ENCODE results near the gene RNF217. TPM values are rescaled to one million over a fixed set of nuclear protein-coding genes. Genes with fewer than 3 reads are reported as not detected.
A peak's percentile ranks its signal among the peaks of the same experiment; 100 is the strongest.

RNF217 gene
- polyA plus RNA-seq, 1 donor: 21.2 TPM

DNA sequence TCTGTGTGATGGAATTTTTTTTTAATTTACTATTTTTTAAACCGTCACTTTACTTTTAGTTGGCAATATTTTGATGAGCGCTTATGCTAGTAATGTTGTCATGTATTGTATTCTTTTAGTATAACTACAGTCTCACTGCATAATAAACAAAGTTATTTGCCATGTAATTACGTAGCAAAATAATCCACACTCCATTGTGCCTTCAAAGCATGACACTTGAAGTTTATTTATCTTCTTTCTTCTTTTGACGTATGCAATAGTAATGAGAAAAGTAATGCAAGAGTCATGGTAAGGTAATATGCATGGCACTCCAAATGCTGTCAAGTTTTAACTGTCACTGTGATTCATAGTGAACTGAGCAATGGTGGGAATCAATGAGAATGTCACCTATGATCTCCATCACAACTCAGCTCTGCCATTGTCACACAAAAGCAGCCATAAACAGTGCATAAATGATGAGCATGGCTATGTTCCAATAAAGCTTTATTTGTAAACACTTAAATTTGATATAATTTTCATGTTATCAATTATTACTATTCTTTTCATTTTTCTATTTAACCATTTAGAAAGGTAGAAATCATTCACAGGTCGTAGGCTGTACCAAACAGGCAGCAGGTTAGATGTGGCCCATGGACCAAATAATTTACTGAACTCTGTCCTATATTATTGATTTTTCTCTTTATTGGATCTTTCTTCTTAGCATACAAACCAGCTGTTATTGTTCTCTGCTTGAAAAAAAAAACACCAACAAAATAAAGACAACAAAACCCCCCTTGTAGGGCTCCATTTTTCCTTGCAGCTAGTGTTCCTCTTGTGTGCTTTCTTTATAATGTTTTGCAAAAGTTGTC is 27.1 kb downstream of the RNF217 start:
- DNase-seq: no peak

DNA sequence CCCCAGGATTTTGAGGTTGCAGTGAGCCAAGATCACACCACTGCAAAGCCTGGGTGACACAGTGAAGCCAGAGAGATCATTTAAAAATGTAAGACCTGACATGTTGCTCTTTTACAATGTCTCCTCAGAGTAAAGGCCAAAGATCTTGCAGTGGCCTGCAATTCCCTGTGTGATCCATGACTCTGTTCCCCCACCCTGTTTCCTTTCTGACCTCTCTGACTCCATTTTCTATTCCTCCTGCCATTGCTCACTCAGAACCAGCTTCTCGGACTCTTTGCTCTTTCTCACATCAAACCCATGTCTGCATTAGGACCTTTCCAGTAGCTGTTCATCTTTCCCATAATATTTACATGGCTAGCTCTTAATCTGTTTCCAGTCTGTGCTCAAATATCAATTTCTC is 28.8 kb downstream of the RNF217 start:
- DNase-seq: no peak

DNA sequence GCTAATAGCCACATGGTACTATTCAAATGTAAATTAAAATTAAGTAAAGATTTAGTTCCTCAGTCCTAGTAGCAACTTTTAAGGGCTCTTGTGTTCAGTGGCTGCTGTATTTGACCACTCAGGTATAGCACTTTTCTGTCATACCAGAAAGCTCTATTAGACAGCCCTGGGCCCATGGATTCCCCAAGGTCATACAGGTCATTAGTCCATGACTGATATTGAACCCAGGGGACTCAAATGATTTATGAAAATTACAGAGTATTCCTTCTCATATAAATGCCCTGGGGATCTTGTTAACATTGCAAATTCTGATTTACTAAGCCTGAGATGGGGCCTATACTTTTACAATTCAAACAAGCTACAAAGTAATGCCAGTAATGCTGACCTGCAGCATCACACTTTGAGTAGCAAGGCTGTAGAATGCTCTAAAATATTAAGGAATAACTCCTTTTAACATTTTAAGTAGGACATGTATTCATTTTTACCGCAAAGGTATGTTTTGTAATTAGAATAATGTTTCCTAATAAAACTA is 29.6 kb downstream of the RNF217 start:
- DNase-seq: no peak

DNA sequence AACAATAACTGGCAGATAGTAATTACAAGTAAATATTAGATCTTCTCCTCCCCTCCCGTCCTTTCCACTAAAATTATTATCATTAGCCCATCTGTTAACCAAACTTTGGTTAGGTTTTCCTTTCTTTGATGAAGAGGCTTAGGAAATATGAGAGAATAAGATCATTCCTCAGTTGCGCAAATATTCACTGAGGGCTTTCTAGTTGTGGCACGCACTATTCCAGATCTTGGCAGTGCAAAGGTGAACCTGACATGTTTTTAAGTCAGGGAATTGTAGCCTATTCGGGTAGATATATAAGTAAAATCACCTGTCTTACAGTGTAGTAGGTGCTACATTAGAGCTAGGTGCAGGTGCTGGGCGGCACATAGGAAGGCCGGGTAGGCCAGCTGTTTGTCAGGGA is 31.1 kb downstream of the RNF217 start:
- DNase-seq: no peak

DNA sequence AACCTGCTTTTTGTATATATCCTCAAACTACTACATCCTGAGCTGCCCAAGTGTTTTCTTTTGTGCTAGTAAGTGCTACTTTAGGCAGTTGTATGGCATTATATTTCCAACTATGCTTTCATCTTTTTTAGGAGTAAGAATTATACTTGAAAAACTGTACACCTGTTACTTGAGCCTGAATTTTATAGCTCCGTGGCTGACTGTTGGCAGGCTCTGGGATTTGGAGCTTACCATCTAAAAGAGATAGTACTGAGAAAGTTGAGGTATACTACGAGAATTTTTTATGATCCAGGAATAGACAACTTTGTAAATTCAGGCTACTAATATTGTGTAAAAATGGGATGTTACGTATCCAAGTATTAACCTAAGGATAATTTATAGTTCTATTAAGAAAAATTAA is 32.4 kb downstream of the RNF217 start:
- no peak for DNase-seq

DNA sequence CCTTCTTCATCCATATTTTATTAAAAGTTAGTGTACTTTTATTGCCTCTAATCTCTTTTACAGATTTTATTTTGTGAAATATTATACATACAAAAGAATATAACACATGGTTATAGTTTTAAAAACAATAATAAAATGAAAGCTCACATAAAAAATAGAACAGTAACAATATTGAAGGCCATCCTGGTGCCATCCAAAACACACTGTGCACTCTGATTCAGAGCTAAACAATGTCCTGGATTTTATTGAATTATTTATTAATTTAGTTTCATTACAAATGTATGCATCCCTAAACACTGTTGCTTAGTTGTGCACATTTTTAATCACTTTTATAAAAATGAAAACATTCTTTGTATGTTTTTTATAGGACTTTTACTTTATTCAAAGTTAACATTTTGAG is 32.9 kb downstream of the RNF217 start:
- DNase-seq: no peak

DNA sequence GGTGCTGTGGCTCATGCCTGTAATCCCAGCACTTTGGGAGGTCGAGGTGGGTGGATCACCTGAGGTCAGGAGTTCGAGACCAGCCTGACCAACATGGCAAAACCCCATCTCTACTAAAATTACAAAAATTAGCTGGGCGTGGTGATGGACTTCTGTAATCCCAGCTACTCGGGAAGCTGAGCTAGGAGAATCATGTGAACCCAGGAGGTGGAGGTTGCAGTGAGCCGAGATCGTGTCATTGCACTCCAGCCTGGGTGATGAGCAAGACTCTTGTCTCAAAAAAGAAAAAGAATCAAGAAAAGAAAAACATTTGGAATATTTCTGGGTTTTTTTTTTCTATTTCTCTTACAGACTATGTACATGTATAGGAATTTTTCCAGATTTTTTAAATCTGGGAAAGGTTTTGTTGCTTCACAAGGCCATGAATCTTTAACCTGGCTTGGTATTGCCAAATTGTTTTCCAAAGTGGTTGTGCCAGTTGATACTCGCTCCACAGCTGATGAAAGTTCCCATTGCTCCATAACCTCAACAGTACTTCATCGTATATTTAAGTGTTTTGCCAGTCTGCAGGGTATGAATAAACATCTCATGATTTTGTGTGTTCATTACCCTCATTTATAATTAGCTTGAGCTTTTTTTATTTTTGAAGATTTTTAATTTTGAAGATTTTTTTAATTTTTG is 33.5 kb downstream of the RNF217 start:
- no peak for DNase-seq

DNA sequence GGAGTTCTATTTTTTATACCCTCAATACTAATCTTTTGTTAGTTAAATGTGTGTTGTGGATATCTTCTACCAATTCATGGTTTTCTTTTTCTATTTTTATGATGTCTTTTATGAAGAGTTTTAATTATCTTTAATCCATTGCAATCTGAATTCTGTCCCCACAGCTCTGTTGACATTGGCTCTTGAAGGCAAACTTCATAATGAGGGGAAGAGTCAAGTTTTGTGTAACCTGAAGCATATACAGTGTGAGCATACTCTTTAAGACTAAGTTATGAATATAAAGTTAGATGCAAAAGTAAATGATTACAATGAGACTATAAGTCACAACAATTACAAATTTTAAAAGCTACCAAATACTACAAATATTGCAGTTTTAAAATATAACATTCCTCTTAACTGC is 34.2 kb downstream of the RNF217 start:
- DNase-seq: no peak

DNA sequence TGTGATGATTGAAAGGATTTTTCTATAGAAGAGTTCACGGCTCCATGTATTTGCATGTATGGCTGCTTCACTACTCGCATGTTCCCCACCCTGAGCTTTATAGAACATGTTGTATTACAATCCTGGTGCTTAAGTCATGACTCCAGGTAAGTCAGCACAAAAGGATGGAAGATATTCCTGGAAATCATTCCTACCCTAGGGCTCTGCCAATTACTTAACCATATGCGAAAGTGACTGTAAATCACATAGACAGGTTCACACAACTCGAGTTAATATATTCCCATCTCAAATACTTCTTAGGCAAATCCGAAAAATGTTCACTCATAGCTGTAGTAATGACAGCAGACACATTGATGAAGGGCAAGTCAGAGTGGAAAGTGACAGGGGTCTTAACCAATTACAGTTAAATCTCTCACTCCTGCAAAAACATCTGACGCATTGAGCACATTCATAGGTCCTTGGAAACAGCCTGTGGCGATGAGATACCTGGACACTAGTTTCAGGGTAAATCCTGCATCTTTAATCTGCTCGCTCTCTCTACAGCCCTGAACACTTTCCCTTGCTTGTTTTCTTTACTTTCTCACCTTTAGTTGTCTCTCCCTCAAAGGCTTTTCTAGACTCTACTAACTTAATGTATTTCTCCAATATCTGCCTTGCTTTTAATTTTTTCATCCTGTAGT is 35.1 kb downstream of the RNF217 start:
- no peak for DNase-seq

DNA sequence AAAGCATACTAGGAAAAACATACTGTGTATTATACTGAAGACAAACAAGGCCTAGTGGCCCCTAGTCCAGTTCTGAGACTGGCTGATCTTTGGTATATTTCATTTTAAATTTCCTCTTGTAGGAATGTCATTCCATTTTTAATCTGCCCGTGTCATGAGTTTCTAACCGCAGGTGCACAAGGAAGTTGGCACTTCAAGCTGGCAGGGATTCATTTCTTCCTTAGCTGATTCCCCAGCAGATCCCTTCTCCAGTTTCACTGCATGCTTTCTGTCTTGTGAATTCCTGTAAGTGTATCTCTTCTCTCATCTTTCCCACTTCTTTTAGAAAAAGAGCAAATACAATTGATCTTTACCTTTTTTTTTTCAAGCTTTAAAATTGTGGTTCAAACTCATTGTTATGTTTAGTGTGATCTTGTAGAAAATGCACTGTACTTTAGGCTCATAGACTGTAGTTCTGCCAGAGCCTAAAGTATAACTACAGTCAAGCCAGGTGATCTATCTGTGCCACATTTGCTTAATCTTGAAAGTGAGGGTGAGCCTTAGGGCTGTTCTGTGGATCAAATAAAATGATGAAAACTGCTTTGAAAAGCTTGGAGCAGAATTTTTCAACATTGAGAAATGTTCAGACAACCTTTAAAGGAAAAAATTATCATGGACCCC is 37.0 kb downstream of the RNF217 start:
- DNase-seq: no peak

DNA sequence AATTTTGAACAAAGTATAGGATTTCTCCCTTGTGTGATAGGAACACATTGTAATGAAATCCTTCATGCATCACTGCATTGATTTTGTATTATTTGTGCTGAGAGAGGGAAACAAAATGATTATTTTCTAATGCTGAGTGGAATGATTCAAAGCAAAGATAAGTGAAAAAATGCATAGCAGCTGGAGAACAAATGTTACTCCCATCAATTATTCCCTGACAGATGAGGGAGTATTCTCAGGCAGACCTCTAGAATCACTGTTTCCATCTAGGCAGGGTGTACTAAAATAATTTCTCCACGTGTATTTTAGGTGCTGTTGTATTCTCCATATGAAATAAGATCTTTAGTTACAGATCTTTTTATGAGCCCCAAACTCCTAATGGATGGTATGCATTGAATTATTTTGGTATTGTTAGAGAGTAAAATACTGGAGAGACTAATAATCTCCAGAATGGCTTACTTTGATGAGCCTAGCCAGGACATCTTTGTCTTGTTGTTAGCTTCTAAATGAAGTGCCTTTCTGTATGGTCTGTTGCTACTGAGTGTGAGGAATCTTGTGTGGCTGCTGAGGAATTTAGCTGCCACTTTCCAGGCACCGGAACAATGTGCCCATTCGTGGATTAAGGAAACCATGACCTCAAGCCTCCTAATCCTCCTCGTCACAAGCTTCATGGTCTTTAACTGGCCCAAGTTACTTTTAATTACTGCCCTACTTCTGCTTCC is 39.6 kb downstream of the RNF217 start:
- DNase-seq: peak; percentile 24

DNA sequence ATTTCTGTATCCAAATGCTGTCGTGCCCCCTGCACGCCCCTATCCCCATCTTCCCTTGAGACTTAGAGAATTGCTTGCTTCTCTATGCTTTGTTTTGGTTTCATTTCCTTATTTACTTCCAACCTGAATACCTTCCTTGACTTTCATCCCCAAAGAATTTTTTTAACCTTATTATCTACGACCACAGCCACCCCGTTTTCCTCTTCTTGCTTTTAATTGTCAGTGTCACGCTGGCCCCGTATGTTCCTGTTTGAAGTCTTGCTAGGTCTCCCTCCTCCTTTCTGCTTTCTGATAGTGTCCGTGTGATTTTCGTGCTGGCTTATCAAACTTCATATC is 40.1 kb downstream of the RNF217 start:
- DNase-seq: no peak

DNA sequence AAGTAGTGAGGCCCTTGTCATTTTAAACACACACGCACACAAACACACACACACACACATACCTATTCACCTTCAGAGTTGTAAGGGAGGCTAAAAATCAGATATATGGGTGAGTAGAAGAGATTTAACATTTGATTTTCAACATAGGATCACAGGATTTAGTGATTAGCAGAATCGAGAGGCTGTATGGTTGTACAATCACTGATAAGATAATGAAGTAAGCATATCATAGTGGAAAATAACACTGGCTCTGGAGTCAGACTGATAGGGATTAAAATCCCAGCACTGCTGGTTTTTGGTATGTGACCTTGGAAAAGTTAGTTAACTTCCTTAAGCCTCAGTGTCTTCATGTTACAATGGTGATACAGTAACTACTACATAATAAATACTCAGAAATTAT is 40.8 kb downstream of the RNF217 start:
- DNase-seq: no peak

DNA sequence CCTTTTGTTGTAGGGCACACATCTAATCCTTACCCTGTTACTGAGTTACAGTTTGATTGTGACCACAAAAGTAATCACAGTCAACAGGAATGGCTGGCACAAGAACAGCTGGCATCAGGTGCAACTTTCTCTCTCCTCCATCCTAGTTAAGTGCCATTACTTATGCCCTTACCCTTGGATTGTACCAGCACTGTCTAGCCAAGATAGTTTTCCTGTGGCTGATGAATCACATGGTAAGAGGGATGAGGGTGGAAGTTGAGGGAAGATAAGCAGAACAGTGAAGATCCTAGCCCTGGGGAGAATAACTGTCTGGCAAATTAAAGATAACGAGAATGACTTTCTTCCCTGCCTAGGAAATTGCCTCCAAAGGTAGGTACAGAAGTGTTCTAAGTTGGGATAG is 42.0 kb downstream of the RNF217 start:
- no peak for DNase-seq

DNA sequence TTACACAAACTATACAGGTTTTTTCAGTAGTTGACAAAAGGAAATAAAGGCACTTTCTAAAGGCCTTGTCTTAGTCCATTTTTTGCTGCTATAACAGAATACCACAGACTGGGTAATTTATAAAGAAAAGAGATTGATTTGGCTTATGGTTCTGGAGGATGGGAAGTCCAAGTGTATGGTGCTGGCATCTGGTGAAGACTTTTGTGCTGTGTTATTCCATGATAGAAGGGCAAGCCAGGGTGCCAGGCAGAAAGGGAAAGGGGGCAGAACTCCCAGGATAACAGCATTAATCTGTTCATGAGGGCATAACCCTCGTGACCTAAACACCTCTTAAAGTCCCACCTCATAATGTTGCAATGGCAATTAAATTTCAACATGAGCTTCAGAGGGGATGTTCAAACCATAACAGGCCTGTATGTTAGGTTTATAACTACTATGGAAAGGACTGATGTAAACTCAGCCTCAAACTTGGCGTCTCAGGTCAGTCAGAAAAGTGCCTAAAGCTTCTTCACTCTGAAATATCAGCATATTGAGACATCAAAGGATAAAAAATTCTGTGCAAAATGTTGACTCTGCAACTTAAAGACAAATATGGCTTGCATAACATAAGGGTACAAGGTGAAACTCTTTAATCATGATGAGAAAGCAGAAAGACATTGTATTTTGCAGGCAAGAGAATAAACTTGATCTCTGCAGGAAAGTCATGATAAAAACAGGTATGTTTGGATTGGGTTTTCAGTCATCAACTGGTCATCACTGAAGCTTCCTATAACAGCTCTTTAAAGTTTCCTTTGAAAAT is 42.8 kb downstream of the RNF217 start:
- no peak for DNase-seq

DNA sequence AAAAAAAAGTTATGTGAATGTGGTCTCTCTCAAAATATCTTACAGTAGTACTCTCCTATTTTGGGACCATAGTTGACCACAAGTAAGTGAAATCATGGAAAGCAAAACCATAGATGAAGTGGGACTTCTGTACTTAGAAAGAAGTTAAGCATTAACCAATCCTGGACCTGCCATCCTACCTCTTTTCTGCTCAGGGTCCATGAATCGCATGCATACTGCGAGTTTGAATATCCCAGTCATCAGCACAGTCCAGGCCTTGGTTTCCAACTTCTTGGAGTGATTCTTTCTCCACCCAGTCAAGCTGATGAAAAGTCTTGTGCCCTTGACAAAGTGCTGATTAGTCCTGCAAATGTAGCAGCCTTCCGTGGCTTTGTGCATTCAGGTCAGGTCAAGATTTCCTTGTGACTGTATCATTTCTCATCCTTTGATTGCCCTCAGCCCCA is 46.0 kb downstream of the RNF217 start:
- no peak for DNase-seq

DNA sequence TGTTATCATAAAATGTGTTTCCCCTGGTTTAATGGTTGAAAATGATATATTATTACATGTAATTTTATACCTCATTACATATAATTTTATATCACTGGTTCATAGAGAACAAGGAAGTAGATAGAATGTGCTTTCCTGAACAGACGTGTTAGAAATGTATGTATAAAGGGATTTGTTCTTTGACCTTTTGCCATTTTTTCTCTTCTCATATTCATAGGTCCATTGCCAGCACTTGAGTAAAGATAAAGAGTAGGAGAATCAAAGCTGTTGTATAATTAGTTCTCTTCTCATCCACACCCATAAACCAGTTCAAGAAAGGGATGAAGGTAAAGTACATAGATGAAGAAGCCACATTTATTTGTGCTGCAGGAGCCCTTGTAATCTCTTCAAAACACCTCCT is 46.7 kb downstream of the RNF217 start:
- no peak for DNase-seq

DNA sequence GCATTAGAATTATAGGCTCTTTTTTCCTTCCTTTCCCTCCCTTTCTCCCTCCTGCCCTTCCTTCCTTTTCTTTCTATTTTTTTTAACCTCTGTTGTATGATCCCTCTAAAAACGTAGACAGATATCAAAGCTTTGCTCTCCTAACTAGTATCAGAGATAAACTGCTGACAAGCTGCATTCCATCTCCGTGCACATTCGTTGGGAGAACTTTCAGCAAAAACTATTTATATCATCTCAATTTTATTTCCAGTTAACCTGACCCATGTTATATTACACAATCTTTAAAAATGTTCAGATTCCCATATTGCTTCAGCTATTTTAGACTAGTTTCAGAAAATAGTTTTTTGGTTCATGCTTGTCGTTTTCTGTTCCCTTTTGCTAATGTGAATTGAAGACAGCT is 47.3 kb downstream of the RNF217 start:
- no peak for DNase-seq

DNA sequence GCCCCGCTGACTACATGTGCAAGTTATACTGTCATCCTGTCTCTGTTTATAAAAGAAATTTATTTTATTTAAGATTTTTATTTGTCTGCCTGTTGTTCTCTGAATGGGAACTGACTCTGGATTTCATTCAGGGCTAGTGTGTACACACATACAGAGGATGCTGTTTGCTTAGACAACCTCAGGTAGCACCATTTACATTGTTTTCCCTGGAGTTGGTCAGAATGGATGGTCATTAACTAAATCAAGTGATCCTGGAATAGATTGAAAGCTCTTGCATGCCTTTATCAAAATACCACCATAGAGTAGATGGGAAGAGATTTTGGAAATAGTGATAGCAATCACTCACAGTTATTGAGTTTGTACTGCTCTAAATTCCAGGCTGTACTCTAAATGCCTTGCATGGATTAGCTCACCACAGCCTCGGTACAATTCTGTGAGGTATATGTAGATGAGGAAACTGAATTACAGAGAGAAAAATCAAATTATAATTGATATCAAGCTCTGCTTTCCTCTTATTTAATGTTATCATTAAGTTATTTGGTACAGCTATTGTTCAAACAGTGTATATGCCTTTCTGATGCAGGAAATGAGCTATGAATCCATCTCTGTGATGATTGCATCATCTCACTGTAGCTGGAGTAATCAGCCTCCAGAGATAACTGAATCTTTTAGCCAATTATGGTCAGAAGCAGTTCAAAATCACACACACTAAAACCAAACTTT is 51.9 kb downstream of the RNF217 start:
- DNase-seq: no peak

DNA sequence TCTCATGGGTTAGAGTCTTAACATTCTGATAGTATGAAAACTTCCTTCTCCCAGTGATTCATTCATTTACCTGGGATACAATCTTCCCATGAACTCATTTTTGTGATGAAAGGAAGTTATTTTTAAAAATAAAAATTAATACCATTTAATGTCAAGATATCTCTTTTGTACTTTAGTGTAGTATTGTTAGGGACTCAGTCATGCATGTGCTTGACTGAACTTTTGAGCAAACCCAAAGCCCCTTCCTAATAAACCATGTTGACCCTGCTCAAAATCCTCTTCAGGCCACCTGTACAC is 52.4 kb downstream of the RNF217 start:
- DNase-seq: no peak
